Measurements from ENCODE around the gene ATP2A1.
A peak's percentile ranks its signal among the peaks of the same experiment; 100 is the strongest.
"Not testable (repeated sequence)": the region's sequence is repeated elsewhere in the genome, so short reads cannot be mapped to it uniquely, and the experiment has no call there.

Gene ATP2A1

GRCh38 chr16:28930203-28930602 lies 51.9 kb downstream of the ATP2A1 start:
- no peaks in the 10 kb centered on the region for H3K9me3 ChIP-seq (ENCODE audit: low read length)
- no peaks in the 10 kb centered on the region for H3K27me3 ChIP-seq (ENCODE audit: insufficient read depth, low read length)
- H3K4me3 ChIP-seq (ENCODE audit: low read length): no peak overlapping the region
- peaks cover 4% of the 10 kb centered on the region for H3K4me1 ChIP-seq (ENCODE audit: insufficient read depth, low read length)
- no peak overlapping the region for H2AFZ ChIP-seq (ENCODE audit: low read depth, low read length)
- H3K36me3 ChIP-seq (ENCODE audit: insufficient read depth, low read length): no peaks in the 10 kb centered on the region

GRCh38 chr16:28930652-28931051 lies 52.4 kb downstream of the ATP2A1 start:
- peak overlapping the region; percentile 48 for H2AFZ ChIP-seq (ENCODE audit: low read depth, low read length)
- peaks cover 4% of the 10 kb centered on the region for H3K4me1 ChIP-seq (ENCODE audit: insufficient read depth, low read length)
- H3K9me3 ChIP-seq (ENCODE audit: low read length): no peaks in the 10 kb centered on the region
- H3K27me3 ChIP-seq (ENCODE audit: insufficient read depth, low read length): no peaks in the 10 kb centered on the region
- H3K4me3 ChIP-seq (ENCODE audit: low read length): no peak overlapping the region
- H3K36me3 ChIP-seq (ENCODE audit: insufficient read depth, low read length): no peaks in the 10 kb centered on the region

- Histone ChIP-seq H3K9me3 (ENCODE audit: low read length) (no peaks in the 10 kb centered on the region), H3K36me3 (ENCODE audit: insufficient read depth, low read length) (no peaks in the 10 kb centered on the region), H3K4me1 (ENCODE audit: insufficient read depth, low read length) (peaks cover 4% of the 10 kb centered on the region), H3K4me3 (ENCODE audit: low read length) (no peak within 1 kb of the TSS), H2AFZ (ENCODE audit: low read depth, low read length) (peak within 1 kb of the TSS; percentile 48), H3K27me3 (ENCODE audit: insufficient read depth, low read length) (no peaks in the 10 kb centered on the region)
These were observed 53.5 kb downstream of the ATP2A1 start, which contains the start of gene CD19 for GRCh38 chr16:28931801-28932225. Gene CD19 (plus strand): TSS chr16:28931971. CDS start chr16:28932001, 30 bp downstream.

GRCh38 chr16:28932339-28933141 lies 54.3 kb downstream of the ATP2A1 start:
- Histone ChIP-seq H3K4me1 (ENCODE audit: insufficient read depth, low read length) (peaks cover 4% of the 10 kb centered on the region), H2AFZ (ENCODE audit: low read depth, low read length) (no peak overlapping the region), H3K9me3 (ENCODE audit: low read length) (no peaks in the 10 kb centered on the region), H3K4me3 (ENCODE audit: low read length) (no peak overlapping the region), H3K27me3 (ENCODE audit: insufficient read depth, low read length) (no peaks in the 10 kb centered on the region), H3K36me3 (ENCODE audit: insufficient read depth, low read length) (no peaks in the 10 kb centered on the region)

- no peak overlapping the region for H2AFZ ChIP-seq (ENCODE audit: low read depth, low read length)
- no peaks in the 10 kb centered on the region for H3K36me3 ChIP-seq (ENCODE audit: insufficient read depth, low read length)
- H3K9me3 ChIP-seq (ENCODE audit: low read length): no peaks in the 10 kb centered on the region
- H3K27me3 ChIP-seq (ENCODE audit: insufficient read depth, low read length): no peaks in the 10 kb centered on the region
- H3K4me3 ChIP-seq (ENCODE audit: low read length): no peak overlapping the region
- H3K4me1 ChIP-seq (ENCODE audit: insufficient read depth, low read length): peaks cover 4% of the 10 kb centered on the region
These were observed 54.9 kb downstream of the ATP2A1 start for GRCh38 chr16:28933171-28933570.

GRCh38 chr16:28935346-28935745 lies 57.1 kb downstream of the ATP2A1 start:
- Histone ChIP-seq H3K9me3 (ENCODE audit: low read length) (no peaks in the 10 kb centered on the region), H3K4me1 (ENCODE audit: insufficient read depth, low read length) (peaks cover 4% of the 10 kb centered on the region), H3K36me3 (ENCODE audit: insufficient read depth, low read length) (no peaks in the 10 kb centered on the region), H3K27me3 (ENCODE audit: insufficient read depth, low read length) (no peaks in the 10 kb centered on the region), H2AFZ (ENCODE audit: low read depth, low read length) (no peak overlapping the region), H3K4me3 (ENCODE audit: low read length) (no peak overlapping the region)

- Histone ChIP-seq H2AFZ (ENCODE audit: low read depth, low read length) (no peak overlapping the region), H3K4me3 (ENCODE audit: low read length) (no peak overlapping the region), H3K36me3 (ENCODE audit: insufficient read depth, low read length) (no peaks in the 10 kb centered on the region), H3K9me3 (ENCODE audit: low read length) (no peaks in the 10 kb centered on the region), H3K27me3 (ENCODE audit: insufficient read depth, low read length) (no peaks in the 10 kb centered on the region), H3K4me1 (ENCODE audit: insufficient read depth, low read length) (no peaks in the 10 kb centered on the region)
These were observed 57.9 kb downstream of the ATP2A1 start for GRCh38 chr16:28935924-28936783.

- Histone ChIP-seq H3K27me3 (ENCODE audit: insufficient read depth, low read length) (no peaks in the 10 kb centered on the region), H3K36me3 (ENCODE audit: insufficient read depth, low read length) (no peaks in the 10 kb centered on the region), H3K9me3 (ENCODE audit: low read length) (no peaks in the 10 kb centered on the region), H3K4me3 (ENCODE audit: low read length) (no peak overlapping the region), H3K4me1 (ENCODE audit: insufficient read depth, low read length) (no peaks in the 10 kb centered on the region), H2AFZ (ENCODE audit: low read depth, low read length) (no peak overlapping the region)
These were observed 58.5 kb downstream of the ATP2A1 start for GRCh38 chr16:28936784-28937155.

GRCh38 chr16:28937222-28937876 lies 59.1 kb downstream of the ATP2A1 start:
- H3K9me3 ChIP-seq (ENCODE audit: low read length): no peaks in the 10 kb centered on the region
- H3K27me3 ChIP-seq (ENCODE audit: insufficient read depth, low read length): no peaks in the 10 kb centered on the region
- no peak overlapping the region for H2AFZ ChIP-seq (ENCODE audit: low read depth, low read length)
- no peaks in the 10 kb centered on the region for H3K4me1 ChIP-seq (ENCODE audit: insufficient read depth, low read length)
- no peaks in the 10 kb centered on the region for H3K36me3 ChIP-seq (ENCODE audit: insufficient read depth, low read length)
- no peak overlapping the region for H3K4me3 ChIP-seq (ENCODE audit: low read length)

- H3K9me3 ChIP-seq (ENCODE audit: low read length): no peaks in the 10 kb centered on the region
- H2AFZ ChIP-seq (ENCODE audit: low read depth, low read length): no peak overlapping the region
- no peaks in the 10 kb centered on the region for H3K4me1 ChIP-seq (ENCODE audit: insufficient read depth, low read length)
- H3K4me3 ChIP-seq (ENCODE audit: low read length): no peak overlapping the region
- no peaks in the 10 kb centered on the region for H3K27me3 ChIP-seq (ENCODE audit: insufficient read depth, low read length)
- no peaks in the 10 kb centered on the region for H3K36me3 ChIP-seq (ENCODE audit: insufficient read depth, low read length)
These were observed 60.4 kb downstream of the ATP2A1 start for GRCh38 chr16:28938721-28939120.

- not testable (repeated sequence) for H3K4me1 ChIP-seq (ENCODE audit: insufficient read depth, low read length); H3K4me3 ChIP-seq (ENCODE audit: low read length); H3K27me3 ChIP-seq (ENCODE audit: insufficient read depth, low read length); H2AFZ ChIP-seq (ENCODE audit: low read depth, low read length); H3K36me3 ChIP-seq (ENCODE audit: insufficient read depth, low read length); H3K9me3 ChIP-seq (ENCODE audit: low read length)
These were observed 61.5 kb downstream of the ATP2A1 start for GRCh38 chr16:28939825-28940224.

GRCh38 chr16:28943281-28943680 lies 65.0 kb downstream of the ATP2A1 start:
- Histone ChIP-seq H3K4me1 (ENCODE audit: insufficient read depth, low read length) (peaks cover 6% of the 10 kb centered on the region), H3K4me3 (ENCODE audit: low read length) (no peak overlapping the region), H3K9me3 (ENCODE audit: low read length) (no peaks in the 10 kb centered on the region), H2AFZ (ENCODE audit: low read depth, low read length) (no peak overlapping the region), H3K27me3 (ENCODE audit: insufficient read depth, low read length) (no peaks in the 10 kb centered on the region), H3K36me3 (ENCODE audit: insufficient read depth, low read length) (no peaks in the 10 kb centered on the region)

- Histone ChIP-seq H3K4me1 (ENCODE audit: insufficient read depth, low read length) (peaks cover 9% of the 10 kb centered on the region), H3K9me3 (ENCODE audit: low read length) (no peaks in the 10 kb centered on the region), H3K4me3 (ENCODE audit: low read length) (no peak overlapping the region), H2AFZ (ENCODE audit: low read depth, low read length) (no peak overlapping the region), H3K27me3 (ENCODE audit: insufficient read depth, low read length) (no peaks in the 10 kb centered on the region), H3K36me3 (ENCODE audit: insufficient read depth, low read length) (no peaks in the 10 kb centered on the region)
These were observed 68.4 kb downstream of the ATP2A1 start for GRCh38 chr16:28946681-28947080.

Measured in neuron (in vitro differentiated cells).